GM18861 (cell line): ENCODE measurements around the gene PSMB2.

Experiments used
- ATAC-seq: cut with Tn5 transposase; IDR thresholded peaks from one replicate; pipeline ENCODE4 v1.9.1; 2021; ENCODE audit not compliant: unreplicated experiment

The PSMB2 gene

DNA sequence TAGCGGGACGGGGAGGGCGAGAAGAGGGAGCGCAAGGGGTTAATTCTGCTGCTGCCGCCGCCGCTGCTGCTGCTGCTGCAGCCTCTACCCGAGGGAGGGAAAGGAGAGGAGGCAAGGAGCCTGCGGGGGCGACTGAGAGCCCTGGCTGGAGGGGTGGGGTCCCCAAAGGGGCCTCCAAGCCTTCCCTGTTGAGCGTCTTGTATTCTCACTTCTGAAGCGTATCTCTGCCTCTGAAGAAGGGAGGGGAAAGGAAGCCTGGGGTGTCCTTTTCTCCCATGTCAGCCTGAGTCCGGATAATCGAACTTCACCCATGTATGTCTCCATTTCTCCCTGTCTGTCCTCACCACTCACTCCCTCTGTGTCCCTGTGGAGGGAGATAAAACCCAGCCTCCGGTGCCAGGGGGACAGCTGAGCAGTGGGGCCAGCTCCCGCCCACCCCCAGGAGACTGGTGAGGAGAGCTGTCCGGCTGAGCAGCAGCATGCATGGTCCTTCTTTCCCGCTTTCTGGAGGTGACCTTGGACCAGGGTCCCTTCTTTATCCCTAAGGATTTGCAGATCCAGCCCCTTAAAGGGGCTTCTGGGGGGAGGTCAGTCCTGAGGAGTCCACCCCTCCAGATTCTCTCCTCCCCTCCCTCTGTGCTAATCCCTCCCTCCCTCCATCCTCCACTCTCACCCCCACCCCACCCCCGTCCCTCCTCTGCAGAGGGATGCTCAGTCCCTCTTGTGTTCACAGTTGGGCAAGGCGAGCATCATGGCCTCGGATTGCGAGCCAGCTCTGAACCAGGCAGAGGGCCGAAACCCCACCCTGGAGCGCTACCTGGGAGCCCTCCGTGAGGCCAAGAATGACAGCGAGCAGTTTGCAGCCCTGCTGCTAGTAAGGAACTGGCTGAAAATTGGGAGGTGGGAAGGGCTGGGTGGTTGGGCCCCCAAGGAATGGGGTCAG is 82.7 kb downstream of the PSMB2 start:
- ATAC-seq = no peak

DNA sequence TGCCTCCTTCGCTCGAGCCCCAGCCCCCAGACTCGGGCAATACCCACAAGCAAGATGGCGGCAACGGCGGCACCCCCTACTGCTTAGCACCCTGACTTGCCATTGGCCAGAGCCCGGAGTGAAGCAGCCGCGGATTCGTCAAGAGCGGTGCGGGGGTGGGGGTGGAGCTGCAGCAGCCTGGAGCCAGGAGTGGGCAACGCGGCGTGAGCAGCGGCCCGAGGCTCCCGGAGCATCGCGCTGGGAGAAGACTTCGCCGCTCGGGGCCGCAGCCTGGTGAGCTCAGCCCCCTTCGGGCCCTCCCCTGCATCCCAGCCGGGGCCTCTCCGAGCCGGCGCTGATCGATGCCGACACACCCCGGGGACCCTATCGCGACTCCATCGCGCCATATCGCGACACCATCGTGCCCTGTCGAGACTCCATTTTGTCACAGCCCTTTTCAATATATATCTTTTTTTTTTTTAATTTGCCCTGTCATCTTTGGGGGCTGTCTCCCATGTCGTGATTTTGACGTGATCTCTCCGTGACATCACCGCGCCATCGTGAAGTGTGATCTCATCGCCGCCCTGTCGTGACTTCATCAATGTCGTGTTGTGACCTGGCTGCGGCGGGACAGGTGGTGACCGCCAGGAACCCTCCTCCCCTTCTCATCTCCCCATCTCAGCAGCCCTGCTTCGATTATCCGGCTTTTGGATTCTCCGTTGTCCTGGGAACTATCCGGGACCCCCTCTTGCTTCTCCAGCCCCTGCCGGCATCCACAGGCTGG is 83.5 kb downstream of the PSMB2 start, which contains the start of gene NCDN:
Gene NCDN (plus strand): TSS at position 189 of the 763 bp plus-strand sequence. CDS start 392 bp downstream, at position 581.
- ATAC-seq = peak; percentile 57

DNA sequence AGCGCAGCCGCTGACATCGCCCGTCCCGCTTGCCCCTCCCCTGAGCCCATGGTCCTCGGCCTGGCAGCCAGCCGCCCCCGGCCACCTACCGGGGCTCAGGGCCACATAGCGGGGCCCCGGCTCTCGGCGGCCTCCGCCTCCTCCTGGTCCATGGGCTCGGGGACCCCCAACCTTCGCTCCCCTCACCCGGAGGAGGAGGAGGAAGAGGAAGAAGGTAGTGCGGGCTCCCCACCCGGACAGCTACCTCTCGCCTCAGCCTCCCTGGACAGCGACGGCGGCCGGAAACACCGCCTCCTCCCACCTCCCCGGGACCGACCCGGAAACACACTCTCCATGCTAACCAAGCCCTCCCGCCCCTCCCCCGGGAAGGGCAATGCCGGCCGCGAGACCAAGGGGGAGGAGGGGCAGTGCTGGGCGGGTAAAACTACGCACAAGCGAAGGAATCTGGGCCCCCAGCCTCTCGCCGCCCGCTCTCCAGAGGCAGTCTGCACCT is 84.2 kb downstream of the PSMB2 start, which contains the start of gene KIAA0319L:
Gene KIAA0319L (minus strand): TSS at position 286 of the 493 bp plus-strand sequence. CDS start 2,912 bp downstream, outside the sequence.
- peak; percentile 55 for ATAC-seq

DNA sequence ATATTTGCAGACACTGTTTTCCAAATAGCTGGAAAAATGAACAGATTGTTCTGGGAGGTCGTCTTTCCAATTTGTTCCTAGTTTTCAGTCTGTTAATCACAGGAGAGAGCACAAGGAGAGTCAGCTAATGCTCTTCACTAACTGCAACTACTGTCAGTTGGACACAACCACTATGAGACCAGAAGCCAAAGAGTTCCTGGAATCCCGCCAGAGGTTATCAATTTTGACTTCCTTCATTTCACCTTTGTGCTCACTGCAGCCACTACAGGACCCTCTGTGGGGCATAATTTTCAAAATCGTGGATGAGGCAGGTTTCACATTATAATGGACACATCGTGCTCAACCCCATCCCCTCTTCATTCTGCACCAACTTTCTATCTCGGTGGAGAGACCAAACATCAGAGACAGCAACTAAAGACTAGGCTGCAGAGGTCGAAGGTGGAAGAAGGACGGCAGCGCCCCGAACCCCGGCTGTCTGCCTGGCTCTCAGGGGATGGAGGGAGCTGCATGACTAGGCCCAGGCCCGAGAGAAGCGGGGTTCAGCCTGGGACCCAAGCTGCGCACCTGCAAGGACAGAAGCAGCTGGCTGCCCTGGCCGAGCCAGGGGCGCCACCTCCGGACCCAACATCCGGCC is 84.7 kb downstream of the PSMB2 start:
- ATAC-seq = no peak

DNA sequence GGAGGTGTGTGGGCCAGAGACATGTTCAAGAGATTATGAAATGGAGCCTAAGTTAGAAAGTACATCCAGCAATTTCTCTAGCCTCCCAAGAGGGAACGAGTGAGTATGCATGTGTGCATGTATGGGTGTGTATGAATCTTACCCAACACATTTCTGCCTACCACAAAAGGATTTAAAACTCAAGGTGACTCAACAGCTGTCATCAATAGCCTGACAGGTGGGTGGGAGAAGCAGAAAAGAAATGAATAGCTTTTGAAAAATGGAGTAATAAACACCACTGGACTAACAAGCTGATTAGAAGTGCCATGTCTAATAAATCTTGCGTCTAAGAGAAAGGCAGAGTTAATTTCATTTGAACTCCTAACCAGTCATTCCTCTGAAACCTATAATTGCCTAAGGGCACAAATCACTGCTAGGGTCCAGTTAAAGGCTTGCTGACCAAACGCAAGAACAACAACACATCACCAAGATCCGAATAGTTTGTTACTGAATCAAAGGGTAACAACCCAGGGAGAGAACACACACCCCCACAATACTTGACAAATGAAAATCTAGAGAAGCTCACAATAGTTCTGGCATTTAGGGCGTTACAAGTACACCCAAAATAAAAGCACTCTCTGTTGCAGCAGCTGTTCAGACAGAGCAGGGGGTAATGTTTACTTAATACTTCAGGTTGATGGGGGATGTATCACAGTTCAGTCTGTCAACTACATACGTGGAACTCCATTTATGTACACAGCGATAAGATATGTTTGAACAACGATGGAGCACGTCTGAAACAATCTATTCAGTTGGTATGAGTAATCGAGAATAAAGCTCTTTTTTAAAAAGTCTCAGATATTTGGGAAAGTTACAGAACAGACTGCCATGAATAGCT is 85.5 kb downstream of the PSMB2 start:
- no peak for ATAC-seq

DNA sequence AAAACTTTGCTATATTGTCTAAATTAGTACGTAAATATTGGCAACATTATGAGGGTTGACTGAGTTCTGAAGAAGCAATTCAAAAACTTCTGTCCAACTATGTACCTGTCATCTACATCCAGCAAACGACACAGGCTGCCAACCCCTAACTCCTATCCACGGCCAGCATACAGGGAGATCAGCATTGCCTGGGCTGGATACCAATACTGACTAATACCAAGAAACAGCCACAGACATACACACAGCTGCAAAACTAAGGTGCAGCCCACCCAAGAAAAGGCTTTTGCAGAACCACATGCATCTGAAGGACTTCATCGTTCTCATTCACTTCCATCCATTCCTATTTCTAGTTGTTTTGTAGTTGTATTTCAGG is 86.1 kb downstream of the PSMB2 start:
- ATAC-seq = no peak

DNA sequence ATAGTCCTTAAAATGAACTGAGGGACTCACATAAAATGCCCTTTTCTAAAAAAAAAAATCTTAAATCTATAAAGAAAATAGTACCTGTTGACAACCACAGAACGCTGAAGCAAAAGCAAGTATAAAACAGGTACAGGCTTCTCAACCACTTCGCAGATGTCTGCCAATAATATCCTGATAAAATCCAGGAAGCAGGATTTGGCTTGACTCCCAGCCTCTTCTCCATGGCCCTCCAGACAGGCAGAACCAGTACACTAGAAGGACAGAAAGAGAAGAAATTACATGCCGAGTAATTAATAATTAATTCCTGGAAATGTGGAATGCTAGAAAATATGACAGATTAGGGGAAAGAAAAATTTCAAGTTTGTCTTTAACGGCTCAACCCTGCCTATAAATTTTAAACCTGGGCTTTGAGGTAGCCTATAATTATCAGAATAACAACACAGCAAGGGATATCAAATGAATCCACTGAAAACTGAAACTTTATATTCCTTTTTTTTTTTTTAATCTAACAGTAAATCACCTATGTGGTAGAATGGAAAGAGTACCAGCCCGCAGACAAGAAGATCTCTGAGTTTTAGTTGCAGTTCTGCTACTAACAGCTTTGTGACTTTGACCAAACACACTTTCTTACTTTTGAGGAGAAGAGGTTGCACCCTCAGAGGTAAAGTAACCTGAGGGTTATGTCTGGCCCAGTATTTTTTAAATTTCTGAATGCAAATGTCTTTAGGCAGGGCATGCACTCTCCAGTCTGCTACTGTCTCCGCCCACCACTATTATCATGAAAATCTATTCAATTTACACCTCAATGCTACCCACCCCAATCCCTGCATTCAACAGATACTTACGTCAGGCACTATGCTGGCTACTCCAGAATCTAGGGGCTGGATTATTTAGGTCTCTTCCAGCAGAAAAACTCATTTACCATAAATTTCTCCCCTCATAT is 86.8 kb downstream of the PSMB2 start:
- no peak for ATAC-seq

DNA sequence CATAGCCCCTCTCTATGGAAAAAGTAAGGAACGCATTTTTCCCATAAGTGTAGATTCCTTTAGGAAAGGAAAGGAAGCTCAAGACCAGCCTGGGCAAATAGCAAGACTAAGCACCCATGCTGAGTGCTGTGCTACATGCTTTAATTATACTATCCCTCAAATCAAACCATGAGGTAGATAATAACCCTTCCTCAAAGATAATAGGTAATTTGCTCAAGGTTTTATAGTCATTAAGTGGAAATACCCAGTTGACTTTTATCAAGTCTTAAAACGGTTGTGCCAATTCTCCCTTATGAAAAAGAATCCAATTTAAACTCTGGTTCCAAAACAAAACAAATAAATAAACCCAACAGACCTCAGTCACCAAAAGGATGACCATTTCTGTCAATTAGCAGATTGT is 87.5 kb downstream of the PSMB2 start:
- no peak for ATAC-seq
